NCI-H524 treated with DMSO at 0.1 percent for 48 hours (cell line): Measurements from ENCODE around the gene YEATS4.

ENCODE experiments used
- DNase-seq: peaks from one replicate; lab custom pipeline; 2025; lab: John Stamatoyannopoulos, UW

YEATS4 gene

GRCh38 chr12:69433653-69434052, 74.1 kb downstream of the YEATS4 start:
- DNase-seq = no peak

GRCh38 chr12:69435644-69436043, 76.1 kb downstream of the YEATS4 start:
- DNase-seq = no peak

- DNase-seq = no peak
Measured at GRCh38 chr12:69437073-69437472, 77.5 kb downstream of the YEATS4 start.

GRCh38 chr12:69438539-69438938, 79.0 kb downstream of the YEATS4 start:
- DNase-seq = no peak

GRCh38 chr12:69440016-69440415, 80.5 kb downstream of the YEATS4 start:
- no peak for DNase-seq
